ENCODE data around the gene ZNF441. TPM values are rescaled to one million over a fixed set of nuclear protein-coding genes. Genes with fewer than 3 reads are reported as not detected.

The ZNF441 gene
- total RNA-seq: 3.7 and 8.0 TPM in 2 replicates

GRCh38 chr19:11766597-11767591 lies at the start of gene ZNF441:
TSS of gene ZNF441 (plus strand) at chr19:11767000. CDS start at chr19:11767194, 194 bp downstream.

GRCh38 chr19:11738746-11739620 lies 27.8 kb upstream of the ZNF441 start, which contains the start of gene ZNF823:
TSS of gene ZNF823 (minus strand) at chr19:11738946. CDS start at chr19:11738819, 127 bp downstream.

GRCh38 chr19:11798391-11799330 lies 31.9 kb downstream of the ZNF441 start, which contains the start of gene ZNF491:
TSS of gene ZNF491 (plus strand) at chr19:11798523. CDS start at chr19:11805954, 7,431 bp downstream.

GRCh38 chr19:11814029-11814699 lies 47.4 kb downstream of the ZNF441 start, which contains the start of gene ZNF440:
TSS of gene ZNF440 (plus strand) at chr19:11814273. CDS start at chr19:11814448, 175 bp downstream.

Other genes starting within 250 kb of the ZNF441 start
- gene ECSIT, start 237.9 kb upstream of the ZNF441 start, total RNA-seq: 30.4 and 38.1 TPM in 2 replicates
- gene CNN1, start 228.1 kb upstream of the ZNF441 start, total RNA-seq: 13.8 and 26.8 TPM in 2 replicates
- 56.1 and 56.7 TPM in 2 replicates for gene ELOF1, start 207.8 kb upstream of the ZNF441 start, total RNA-seq
- 10.3 and 12.7 TPM in 2 replicates for gene ACP5, start 189.4 kb upstream of the ZNF441 start, total RNA-seq
- gene ZNF627, start 169.5 kb upstream of the ZNF441 start, total RNA-seq: 14.7 and 15.2 TPM in 2 replicates
- gene ZNF823, start 28.1 kb upstream of the ZNF441 start, total RNA-seq: 2.0 and 5.2 TPM in 2 replicates
- gene ZNF491, start 31.5 kb downstream of the ZNF441 start, total RNA-seq: 0.22 and 1.6 TPM in 2 replicates
- gene ZNF440, start 47.3 kb downstream of the ZNF441 start, total RNA-seq: 8.3 and 14.0 TPM in 2 replicates
- gene ZNF439, start 81.7 kb downstream of the ZNF441 start, total RNA-seq: 1.3 and 4.0 TPM in 2 replicates
- 3.1 and 8.3 TPM in 2 replicates for gene ZNF69, start 120.8 kb downstream of the ZNF441 start, total RNA-seq
- 5.0 and 7.9 TPM in 2 replicates for gene ZNF700, start 158.1 kb downstream of the ZNF441 start, total RNA-seq
- gene ZNF763, start 198.0 kb downstream of the ZNF441 start, total RNA-seq: 0.57 and 0.88 TPM in 2 replicates